Measurements from ENCODE around the gene RNLS. TPM values are rescaled to one million over a fixed set of nuclear protein-coding genes. Genes with fewer than 3 reads are reported as not detected.

The RNLS gene
- polyA plus RNA-seq, 3 donors = 3.3 to 3.9 (median 3.7) TPM

DNA sequence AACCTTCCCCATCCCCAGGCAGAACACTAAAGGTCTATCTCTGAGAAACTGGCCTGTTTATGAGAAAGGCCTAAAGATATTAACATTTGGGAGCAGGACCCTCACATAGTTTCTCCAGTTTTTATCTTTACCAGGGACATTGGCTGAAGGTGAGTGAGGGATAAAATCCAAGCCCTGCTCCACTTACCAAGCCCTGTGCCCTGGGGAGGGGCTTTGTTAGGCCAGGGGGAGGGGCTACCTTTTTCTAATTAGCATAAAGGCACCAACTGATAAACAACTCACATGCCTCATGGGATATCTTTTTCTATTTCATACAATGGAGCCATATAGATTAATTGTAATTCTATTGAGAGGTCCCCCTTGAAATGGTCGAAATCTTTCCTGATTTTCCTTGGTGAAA, 55.9 kb downstream of the RNLS start:
- Histone ChIP-seq H3K27ac (ENCODE audit: low read depth in 1 of 2, low read length in 2 of 2) (no peak overlapping the region), H4K20me1 (ENCODE audit: insufficient read depth, low read length) (no peaks in the 10 kb centered on the region), H2AFZ (ENCODE audit: insufficient read depth, low read depth, low read length, poor library complexity, severe bottlenecking) (no peak overlapping the region), H3K9ac (ENCODE audit: insufficient read depth, low read length, poor library complexity, severe bottlenecking) (no peak overlapping the region), H3K27me3 (ENCODE audit: control insufficient read depth in 2 of 2, insufficient read depth in 2 of 2, low read length in 2 of 2) (no peaks in the 10 kb centered on the region), H3K4me2 (replicated peaks; ENCODE audit: extremely low read depth, low read length, poor library complexity, severe bottlenecking) (no peak overlapping the region), H3K4me1 (ENCODE audit: control insufficient read depth in 1 of 2, insufficient read depth in 2 of 2, low read length in 2 of 2) (no peaks in the 10 kb centered on the region), H3K4me3 (replicated peaks in 1 of 3; ENCODE audit: low read depth in 2 of 3, low read length in 3 of 3) (no peak overlapping the region), H3K36me3 (replicated peaks in 1 of 2; ENCODE audit: control insufficient read depth in 1 of 2, insufficient read depth in 2 of 2, low read length in 2 of 2) (no peaks in the 10 kb centered on the region), H3K79me2 (ENCODE audit: insufficient read depth, low read length) (no peaks in the 10 kb centered on the region), H3K9me3 (replicated peaks in 1 of 2; ENCODE audit: control insufficient read depth in 1 of 2, insufficient read depth in 1 of 2, low read length in 2 of 2) (no peaks in the 10 kb centered on the region)
- intact Hi-C loops (cut with micrococcal nuclease) = no loop called here
- H3K27ac Mint-ChIP-seq = no peak overlapping the region
- H3K4me1 Mint-ChIP-seq = no peaks in the 10 kb centered on the region
- H3K9me3 Mint-ChIP-seq = no peaks in the 10 kb centered on the region
- no peaks in the 10 kb centered on the region for H3K27me3 Mint-ChIP-seq (ENCODE audit: low read depth in 3 of 3)
- no peak overlapping the region for H3K4me3 Mint-ChIP-seq
- no peak for DNase-seq
- TF ChIP-seq, protein P1, sequence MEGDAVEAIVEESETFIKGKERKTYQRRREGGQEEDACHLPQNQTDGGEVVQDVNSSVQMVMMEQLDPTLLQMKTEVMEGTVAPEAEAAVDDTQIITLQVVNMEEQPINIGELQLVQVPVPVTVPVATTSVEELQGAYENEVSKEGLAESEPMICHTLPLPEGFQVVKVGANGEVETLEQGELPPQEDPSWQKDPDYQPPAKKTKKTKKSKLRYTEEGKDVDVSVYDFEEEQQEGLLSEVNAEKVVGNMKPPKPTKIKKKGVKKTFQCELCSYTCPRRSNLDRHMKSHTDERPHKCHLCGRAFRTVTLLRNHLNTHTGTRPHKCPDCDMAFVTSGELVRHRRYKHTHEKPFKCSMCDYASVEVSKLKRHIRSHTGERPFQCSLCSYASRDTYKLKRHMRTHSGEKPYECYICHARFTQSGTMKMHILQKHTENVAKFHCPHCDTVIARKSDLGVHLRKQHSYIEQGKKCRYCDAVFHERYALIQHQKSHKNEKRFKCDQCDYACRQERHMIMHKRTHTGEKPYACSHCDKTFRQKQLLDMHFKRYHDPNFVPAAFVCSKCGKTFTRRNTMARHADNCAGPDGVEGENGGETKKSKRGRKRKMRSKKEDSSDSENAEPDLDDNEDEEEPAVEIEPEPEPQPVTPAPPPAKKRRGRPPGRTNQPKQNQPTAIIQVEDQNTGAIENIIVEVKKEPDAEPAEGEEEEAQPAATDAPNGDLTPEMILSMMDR (IDR thresholded peaks at IDR 0.05) = no peak
- no CpG with 5 or more reads among the region's 1 CpG for WGBS (ENCODE audit: insufficient coverage)
- H3K36me3 Mint-ChIP-seq = no peaks in the 10 kb centered on the region

DNA sequence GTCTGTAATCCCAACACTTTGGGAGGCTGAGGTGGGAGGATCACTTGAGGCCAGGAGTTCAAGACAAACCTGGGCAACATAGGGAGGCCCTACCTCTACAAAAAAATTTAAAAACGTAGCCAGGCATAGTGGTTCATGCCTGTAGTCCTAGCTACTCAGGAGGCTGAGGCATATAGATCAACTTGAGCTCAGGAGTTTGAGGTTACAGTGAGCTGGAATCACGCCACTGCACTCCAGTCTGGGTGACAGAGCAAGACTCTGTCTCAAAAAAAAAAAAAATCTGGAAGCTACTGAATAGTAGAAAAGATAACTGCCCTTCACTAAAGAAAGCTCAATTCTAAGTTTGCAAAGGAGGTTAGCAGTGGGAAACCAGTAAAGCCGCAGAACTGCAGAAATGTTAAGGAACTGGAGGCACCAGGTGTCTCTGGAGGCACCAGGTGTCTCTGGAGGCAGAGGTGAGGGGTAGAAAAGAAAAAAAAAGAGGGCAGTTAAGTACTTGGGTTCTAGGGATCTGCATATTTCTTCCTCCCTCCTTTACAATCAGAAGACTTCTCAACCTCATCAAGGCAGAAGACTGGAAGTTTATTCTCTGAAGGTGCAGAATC, 56.5 kb downstream of the RNLS start:
- Histone ChIP-seq H3K9me3 (replicated peaks in 1 of 2; ENCODE audit: control insufficient read depth in 1 of 2, insufficient read depth in 1 of 2, low read length in 2 of 2) (no peaks in the 10 kb centered on the region), H4K20me1 (ENCODE audit: insufficient read depth, low read length) (no peaks in the 10 kb centered on the region), H3K36me3 (replicated peaks in 1 of 2; ENCODE audit: control insufficient read depth in 1 of 2, insufficient read depth in 2 of 2, low read length in 2 of 2) (no peaks in the 10 kb centered on the region), H3K9ac (ENCODE audit: insufficient read depth, low read length, poor library complexity, severe bottlenecking) (no peak overlapping the region), H3K27me3 (ENCODE audit: control insufficient read depth in 2 of 2, insufficient read depth in 2 of 2, low read length in 2 of 2) (no peaks in the 10 kb centered on the region), H3K4me2 (replicated peaks; ENCODE audit: extremely low read depth, low read length, poor library complexity, severe bottlenecking) (no peak overlapping the region), H3K4me1 (ENCODE audit: control insufficient read depth in 1 of 2, insufficient read depth in 2 of 2, low read length in 2 of 2) (no peaks in the 10 kb centered on the region), H2AFZ (ENCODE audit: insufficient read depth, low read depth, low read length, poor library complexity, severe bottlenecking) (no peak overlapping the region), H3K4me3 (replicated peaks in 1 of 3; ENCODE audit: low read depth in 2 of 3, low read length in 3 of 3) (no peak overlapping the region), H3K27ac (ENCODE audit: low read depth in 1 of 2, low read length in 2 of 2) (no peak overlapping the region), H3K79me2 (ENCODE audit: insufficient read depth, low read length) (no peaks in the 10 kb centered on the region)
- Mint-ChIP-seq H3K27me3 (ENCODE audit: low read depth in 3 of 3) (no peaks in the 10 kb centered on the region), H3K4me1 (no peaks in the 10 kb centered on the region), H3K36me3 (no peaks in the 10 kb centered on the region), H3K27ac (peak overlapping the region in 1 of 7 donors; percentile 23), H3K4me3 (no peak overlapping the region), H3K9me3 (no peaks in the 10 kb centered on the region)
- TF ChIP-seq, protein P1 (IDR thresholded peaks at IDR 0.05) = no peak
- WGBS (ENCODE audit: insufficient coverage) = 100% methylated on average over 1 of the region's 3 CpGs
- no peak for DNase-seq
- intact Hi-C loops (cut with micrococcal nuclease) = no loop called here

Measured in CD14-positive monocyte (primary cell).